Bone marrow (tissue), 2 donors: ENCODE results near the gene FGF7.
"Not testable (repeated sequence)": the region's sequence is repeated elsewhere in the genome, so short reads cannot be mapped to it uniquely, and the experiment has no call there.

Source experiments
- DNase-seq, 2 donors: peaks; one replicate each; lab custom pipeline; 2025; lab: John Stamatoyannopoulos, UW

Gene FGF7, protein sequence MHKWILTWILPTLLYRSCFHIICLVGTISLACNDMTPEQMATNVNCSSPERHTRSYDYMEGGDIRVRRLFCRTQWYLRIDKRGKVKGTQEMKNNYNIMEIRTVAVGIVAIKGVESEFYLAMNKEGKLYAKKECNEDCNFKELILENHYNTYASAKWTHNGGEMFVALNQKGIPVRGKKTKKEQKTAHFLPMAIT

DNA sequence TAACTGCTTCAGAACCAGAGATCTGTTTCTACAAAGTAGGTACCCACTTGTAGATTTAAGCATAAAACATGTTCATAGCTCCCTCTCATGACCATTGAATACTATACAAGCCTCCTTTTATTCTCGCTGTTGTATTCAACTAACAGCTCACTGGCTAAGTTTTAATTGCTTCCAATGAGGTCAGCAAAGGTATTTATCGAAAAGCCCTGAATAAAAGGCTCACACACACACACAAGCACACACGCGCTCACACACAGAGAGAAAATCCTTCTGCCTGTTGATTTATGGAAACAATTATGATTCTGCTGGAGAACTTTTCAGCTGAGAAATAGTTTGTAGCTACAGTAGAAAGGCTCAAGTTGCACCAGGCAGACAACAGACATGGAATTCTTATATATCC lies at the start of gene FGF7:
Gene FGF7 (plus strand): TSS at position 222 of the 400 bp plus-strand sequence. CDS start 1,056 bp downstream, outside the sequence.
- DNase-seq, result no peak

DNA sequence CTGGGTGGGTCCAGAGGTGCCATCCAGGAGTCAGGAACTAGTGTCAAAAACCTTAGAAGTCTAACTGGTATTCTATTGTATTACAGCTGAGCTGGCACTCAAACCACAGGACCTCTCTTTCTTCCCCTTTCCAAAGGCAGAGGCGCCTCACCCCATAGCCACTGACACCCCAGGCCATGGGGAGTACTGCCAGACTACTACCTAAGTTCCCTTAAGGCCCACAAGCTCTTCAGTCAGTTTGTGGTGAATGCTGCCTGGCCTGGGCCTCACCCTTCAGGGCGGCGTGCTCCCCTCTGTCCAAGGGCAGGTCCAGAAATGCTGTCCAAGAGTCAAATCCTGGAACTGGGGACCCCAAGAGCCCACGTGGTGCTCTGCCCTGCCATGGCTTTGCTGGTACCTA lies 43.0 kb upstream of the FGF7 start:
- no peak for DNase-seq

DNA sequence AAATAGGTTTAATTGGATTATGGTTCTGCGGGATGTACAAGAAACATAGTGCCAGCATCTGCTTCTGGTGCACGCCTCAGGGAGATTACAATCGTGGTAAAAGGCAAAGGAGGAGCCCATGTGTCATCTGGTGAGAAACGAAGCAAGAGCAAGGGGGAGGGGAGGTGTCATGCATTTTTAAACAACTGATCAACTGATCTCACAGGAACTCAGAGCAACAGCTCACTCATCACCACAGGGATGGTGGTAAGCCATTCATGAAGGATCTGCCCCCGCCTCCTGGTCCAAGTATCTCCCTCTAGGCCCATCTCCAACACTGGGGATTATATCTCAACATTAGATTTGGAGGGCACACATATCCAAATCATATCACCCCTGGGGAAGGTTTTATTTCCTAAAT lies 42.1 kb upstream of the FGF7 start:
- no peak for DNase-seq

DNA sequence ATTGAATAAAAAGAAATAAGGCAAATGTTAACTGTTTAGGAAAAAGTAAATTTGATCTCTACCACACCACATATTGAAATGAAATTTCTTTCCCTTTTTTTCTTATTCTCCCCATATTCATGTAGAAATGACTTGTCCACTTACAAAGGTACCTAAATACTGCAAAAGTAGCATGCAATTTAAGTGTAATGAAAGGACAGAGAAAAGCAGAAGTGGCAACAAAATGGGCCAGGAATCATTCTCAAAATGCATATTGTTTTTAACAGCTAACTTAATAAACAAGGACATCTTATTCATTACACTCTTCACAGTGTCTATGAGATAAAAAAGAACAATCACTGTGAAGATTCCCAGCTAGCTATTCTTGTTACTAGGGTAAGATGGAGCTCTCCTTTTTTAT lies 40.6 kb upstream of the FGF7 start:
- no peak for DNase-seq

DNA sequence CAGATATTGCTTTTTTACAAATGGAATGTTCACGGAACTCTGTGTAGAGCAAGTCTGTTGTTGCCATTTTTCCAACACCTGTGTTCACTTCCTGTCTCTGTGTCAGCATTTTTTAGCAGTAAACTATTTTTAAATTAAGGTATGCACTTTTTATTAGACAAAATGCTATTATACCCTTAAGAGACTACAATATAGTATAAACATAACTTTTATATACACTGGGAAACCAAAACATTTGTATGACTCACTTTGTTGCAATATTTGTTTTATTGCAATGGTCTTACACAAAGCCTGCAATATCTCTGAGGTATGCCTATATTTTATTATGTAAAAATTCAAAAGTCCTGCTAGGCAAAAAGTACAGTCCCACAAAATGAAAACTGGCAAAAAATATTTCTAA lies 39.8 kb upstream of the FGF7 start:
- DNase-seq, result no peak

DNA sequence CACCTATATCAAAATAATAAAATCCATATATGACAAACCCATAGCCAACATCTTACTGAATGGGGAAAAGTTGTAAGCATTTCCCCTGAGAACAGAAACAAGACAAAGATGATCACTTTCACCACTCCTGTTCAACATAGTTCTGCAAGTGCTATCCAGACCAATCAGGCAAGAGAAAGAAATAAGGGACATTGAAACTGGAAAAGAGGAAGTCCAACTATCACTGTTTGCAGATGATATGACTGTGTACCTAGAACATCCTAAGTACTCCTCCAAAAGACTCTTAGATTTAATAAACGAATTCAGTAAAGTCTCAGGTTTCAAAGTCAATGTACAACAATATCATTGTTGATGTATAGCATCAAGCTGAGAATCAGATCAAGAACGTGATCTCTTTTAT lies 35.6 kb upstream of the FGF7 start:
- peak in 1 of 2 donors; percentile 23 for DNase-seq

DNA sequence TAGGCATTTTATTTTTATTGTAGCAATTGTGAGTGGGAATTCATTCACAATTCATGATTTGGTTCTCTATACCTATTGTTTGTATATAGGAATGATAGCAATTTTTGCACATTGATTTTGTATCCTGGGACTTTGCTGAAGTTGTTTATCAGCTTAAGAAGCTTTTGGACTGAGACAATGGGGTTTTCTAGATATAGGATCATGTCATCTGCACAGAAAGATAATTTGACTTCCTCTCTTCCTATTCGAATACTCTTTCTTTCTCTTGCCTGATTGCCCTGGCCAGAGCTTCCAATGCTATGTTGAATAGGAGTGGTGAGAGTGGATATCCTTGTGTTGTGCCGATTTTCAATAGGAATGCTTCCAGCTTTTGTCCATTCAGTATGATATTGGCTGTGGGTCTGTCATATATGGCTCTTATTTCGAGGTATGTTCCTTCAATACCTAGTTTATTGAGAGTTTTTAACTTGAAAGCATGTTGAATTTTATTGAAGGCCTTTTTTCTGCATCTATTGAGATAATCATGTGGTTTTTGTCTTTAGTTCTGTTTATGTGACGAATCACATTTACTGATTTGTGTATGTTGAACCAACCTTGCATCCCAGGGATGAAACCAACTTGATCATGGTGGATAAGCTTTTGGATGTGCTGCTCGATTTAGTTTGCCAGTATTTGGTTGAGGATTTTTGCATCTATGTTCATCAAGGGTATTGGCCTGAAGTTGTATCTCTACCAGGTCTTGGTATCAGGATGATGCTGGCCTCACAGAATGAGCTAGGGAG lies 20.3 kb upstream of the FGF7 start:
- not testable (repeated sequence) for DNase-seq

DNA sequence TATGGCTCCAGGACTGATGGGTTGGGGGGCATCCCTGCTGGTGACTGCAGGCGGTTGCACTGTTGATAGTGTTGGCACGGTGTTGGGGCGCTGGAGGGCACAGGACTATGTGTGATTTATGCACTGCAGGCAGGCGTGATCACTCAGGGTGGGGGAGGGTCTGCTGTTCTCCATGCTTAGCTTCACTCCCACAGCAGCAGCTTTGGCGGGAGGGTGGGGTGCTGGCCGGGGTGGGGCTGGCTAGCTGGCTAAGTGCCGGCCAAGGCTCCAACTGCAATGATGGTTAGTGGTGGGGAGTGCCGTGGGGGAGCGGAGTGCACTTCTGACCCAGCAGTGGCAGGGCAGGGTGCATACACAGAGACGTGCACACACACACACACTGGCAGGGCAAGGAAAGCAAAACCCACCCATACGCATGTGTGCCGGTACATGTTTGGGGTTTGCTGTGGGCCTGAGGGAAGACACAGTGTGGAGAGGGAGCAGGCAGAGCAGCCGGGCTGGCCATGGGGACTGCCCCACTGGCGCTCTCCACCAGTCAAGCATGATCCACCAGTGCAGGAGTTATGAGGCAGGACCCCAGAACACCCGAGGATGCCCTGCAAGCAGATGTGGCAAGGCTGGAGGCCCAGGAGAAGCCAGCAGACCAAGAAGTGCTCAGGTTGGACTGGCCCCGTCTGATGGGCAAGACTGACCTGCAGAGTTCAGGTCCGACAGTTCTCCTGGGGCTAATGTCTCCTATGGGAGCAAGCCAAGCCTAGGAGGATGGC lies 16.5 kb upstream of the FGF7 start:
- DNase-seq, result no peak

DNA sequence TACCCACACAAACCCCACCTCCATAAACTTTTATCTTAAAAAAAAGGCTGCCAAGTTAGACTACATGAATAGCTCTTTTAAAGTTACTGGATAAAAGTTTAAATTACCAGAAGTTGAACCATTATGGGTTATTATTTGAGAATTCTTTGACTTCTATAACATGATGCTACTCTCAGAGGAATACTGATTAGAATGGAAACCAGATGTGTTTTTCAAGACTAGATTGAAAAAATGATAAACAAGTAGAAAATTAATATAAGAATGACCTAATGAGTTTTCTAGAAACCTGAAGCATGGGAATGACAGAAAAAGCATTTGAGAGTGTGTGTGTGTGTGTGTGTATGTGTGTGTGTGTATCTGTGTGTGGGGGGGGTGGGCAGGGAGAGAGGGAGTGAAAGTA lies 12.4 kb upstream of the FGF7 start:
- no peak for DNase-seq

DNA sequence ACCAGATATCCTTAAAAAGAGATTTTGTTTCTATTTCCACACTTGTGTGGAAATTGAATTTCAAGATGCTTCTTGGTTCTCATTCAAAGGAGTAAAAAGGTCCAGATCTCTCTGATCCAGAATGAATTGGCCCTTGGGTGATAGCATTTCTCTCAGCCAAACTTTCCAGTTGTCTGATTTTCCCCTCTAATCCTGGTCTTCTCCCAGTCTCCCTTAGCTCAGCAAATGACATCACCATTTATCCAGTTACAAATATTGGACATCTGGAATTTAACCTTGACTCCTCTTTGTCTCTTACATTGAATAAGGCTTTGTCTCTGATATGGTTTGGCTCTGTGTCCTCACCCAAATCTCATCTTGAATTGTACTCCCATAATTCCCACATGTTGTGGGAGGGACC lies 10.2 kb upstream of the FGF7 start:
- DNase-seq, result no peak

DNA sequence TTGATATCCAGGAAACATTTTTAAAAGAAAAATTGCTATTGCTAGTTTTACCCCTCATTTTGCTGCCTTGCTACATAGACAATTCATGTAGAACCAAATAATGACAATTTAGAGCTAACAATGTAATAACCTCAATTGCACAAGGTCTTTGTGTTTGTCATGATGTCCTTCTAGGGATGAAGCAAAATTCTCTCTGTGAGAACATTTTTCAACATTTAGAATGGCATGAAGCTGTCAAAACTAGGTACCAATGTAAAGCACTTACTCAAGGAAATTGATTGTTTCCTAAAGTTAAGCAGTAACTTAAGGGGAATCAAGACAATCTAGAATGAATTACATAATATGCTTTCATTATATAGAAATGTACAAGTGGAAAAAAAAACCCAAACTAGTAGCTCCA lies 7.9 kb upstream of the FGF7 start:
- no peak for DNase-seq

DNA sequence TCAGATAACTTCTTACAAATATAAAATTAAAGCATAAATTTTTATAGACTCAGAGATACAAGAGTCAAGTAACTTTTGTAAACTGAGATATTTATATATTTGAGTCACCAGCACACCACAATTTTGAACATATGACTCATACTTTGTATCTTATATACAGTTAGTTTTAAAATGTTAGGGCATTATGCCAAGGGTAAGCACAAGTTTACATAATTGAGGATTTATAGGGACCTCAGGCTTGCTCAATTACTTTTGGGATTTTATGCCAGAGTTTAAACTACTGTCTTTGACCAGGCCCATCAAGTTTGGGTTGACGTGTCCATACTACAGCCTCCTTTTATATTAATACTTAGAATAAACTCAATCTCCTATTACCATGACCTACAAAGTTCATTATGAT lies 7.4 kb upstream of the FGF7 start:
- no peak for DNase-seq

DNA sequence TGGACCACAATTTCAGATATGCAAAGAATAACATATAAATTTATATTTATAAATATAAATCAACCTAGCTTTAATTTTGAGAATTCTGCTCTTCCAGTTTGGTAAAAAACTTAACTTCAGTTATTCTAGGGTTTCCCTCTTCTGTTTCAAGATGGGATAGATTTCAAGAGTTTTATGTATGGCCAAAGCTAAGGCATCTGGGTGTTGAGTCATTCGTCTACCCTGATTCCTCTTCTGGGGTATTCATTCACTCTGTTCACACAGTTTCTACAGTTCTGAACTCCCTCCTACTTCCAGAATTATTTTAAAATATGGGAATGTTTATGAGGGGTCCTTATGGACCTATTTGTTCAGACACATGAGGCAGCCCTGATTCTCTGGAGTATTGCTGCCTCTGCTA lies 4.2 kb upstream of the FGF7 start:
- DNase-seq, result no peak

DNA sequence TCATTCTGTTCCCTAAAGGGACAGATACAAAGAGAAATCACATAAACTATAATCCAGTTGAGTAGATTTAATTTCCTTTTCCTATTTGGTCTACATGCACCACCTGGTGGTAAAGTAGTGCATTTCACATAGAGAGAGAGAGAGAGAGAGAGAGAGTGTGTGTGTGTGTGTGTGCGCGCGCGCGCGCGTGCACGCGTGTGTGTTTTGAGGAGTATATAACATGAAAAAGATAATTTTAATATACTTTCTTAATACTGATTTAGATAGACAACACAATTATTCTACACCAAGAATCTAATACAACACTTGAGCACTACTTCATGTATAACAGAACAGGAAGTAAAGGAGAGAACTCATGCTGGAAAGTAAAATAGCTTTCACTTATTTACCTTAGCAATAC lies 1.1 kb upstream of the FGF7 start:
- DNase-seq, result no peak

DNA sequence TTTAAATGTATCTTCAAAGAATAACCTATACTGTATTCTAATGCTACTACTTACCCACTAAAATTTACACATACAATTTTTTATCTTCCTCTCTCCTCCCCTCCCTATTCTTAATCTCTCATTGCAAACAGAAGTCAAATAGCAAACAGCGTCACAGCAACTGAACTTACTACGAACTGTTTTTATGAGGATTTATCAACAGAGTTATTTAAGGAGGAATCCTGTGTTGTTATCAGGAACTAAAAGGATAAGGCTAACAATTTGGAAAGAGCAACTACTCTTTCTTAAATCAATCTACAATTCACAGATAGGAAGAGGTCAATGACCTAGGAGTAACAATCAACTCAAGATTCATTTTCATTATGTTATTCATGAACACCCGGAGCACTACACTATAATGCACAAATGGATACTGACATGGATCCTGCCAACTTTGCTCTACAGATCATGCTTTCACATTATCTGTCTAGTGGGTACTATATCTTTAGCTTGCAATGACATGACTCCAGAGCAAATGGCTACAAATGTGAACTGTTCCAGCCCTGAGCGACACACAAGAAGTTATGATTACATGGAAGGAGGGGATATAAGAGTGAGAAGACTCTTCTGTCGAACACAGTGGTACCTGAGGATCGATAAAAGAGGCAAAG lies 984 bp downstream of the FGF7 start:
- DNase-seq, result no peak

DNA sequence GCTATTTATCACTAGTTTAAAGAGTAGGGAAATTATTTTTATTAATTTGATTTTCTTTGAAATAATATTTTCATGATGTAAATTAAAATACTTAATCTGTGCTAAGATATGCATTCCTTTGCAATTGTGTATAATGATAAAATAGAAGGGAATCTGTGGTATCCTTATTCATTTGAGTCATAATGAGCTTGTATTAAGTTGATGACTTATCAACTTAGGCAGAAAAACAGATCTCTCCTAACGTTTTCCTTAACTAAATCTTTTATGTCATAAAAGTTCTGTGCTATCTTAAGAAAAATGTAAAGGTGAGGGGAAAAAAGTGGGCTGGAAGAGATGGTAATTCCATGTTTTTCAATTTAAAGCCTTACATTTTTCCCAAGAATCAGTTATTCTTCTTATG lies 1.9 kb downstream of the FGF7 start:
- DNase-seq, result no peak

DNA sequence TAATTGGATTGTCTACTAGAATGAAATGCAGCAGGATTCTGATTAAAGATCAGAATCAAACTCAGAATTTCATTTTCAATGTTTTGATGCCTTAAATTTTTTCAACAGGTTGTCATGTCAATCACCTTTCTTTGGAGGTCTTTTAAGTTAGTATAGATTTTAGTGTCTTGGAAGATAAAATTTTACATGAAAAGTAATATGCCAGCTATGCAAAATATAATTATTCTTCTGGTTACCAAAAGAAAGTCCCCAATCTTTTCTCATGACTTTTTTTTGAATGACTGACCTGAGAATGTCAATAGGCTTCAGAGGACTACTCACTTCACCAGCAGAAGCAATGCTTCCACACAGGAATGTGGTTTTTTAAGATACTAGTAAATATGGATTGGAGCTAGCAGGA lies 4.3 kb downstream of the FGF7 start:
- DNase-seq, result no peak

DNA sequence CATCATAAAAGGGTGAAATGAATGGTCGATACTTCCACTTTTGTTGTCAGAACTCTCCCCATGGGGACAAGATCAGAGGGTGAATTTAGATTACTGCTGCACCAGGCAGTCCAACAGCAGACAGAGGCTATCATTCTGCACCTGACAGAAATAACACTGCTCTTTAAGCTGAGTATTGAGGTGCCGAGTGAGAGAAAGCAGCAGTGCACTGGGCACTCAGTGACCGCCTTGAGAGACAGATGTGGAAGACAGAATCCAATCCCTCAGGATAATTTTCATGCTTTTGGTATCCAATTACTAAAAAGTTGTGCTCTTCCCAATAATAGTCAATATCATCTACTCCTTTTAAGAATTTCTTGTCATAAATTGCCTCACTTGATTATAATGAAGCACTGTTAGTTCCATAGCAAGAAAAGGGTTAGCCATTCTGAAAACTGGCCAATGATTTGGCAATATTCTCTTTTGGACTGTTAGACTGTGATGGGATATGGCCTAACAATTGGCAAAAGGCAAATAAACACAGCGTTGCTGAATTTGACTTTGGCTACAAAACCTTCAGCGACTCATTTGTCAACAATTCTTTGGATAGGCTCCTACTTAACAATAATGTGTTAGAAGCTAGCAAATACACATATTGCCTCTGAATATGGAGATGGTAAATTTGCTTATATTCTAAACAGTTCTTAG lies 5.5 kb downstream of the FGF7 start:
- no peak for DNase-seq

DNA sequence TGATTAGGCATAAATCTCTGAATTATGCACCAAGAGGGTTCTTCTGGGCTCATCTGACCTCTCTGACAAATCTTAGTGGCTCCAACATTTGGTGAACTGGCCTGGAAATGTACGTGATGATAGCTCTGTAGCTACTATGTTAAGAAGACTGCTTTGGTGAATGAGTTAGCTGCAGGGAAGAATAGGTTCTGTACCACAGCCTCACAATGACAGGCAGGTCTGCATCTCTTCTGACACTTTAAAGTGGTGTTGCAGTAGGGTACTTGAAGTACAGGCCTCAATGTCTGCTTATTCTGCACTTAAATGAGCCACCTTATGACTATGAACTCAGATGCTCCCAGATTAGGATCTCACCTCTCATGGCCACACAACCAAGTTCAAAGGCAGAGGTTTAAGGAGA lies 7.0 kb downstream of the FGF7 start:
- DNase-seq, result no peak

DNA sequence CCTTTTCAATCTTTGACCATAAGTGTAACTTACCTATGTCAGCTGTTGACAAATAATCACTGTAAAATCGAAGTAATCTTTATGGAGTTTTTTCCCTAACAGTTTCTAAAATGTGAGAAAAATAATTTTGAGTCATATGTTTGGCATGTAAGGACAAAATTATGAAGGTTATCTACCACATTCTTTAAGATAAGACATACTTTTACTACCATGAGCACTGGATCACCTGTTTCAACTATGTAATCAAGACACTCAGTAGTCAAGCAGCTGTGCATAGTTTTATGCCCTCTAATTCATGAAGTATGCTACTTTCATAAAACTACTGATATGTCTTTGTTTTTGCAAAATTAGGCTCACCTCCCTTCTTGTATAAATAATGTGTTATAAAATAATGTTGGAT lies 12.1 kb downstream of the FGF7 start:
- DNase-seq, result no peak

DNA sequence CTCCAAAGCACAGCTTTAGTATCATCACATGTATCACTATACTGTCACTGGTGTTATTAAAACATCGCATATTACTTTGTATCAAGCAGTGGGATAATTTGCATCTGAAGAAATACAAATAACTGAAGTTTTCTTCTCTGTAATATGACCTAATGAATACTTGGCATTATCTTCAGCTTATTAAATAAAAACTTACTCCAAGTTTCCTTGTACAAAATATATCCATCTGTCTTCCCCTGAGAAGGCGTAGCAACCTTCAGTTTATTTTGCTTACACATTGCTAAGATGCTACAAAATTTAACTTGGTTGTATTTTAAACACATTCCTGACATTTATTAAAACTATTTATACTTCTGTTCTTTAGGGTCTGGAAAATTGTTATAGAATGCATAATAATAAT lies 13.7 kb downstream of the FGF7 start:
- DNase-seq, result no peak
